SIG-M5 treated with dmso at 0.1 percent for 504 hours (cell line): Measurements from ENCODE around the gene ANKRD66.
"Not testable (repeated sequence)": the region's sequence is repeated elsewhere in the genome, so short reads cannot be mapped to it uniquely, and the experiment has no call there.

ENCODE experiments used
- DNase-seq: peaks from one replicate; lab custom pipeline; 2025; ENCODE audit not compliant: unreplicated experiment; lab: John Stamatoyannopoulos, UW

The ANKRD66 gene

DNA sequence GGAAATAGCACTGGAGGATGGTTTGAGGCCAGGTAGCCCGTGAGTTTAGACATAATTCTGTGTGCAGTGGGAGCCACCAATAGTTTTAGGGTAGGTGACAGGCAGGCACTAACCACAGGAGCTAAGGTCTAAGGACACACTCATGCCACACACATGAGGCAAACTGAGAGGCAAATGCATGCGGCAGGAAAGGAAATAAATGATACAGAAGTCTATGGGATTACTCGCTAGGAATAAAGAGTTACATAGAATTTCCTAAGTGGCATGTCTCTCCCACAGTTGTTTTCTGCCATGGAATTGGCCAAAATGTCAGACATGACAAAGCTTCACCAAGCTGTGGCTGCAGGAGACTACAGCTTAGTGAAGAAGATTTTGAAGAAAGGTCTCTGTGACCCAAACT, 4.9 kb downstream of the ANKRD66 start:
- no peak for DNase-seq

- no peak for DNase-seq
Observed at GRCh38 chr6:46755865-46756264, 9.1 kb downstream of the ANKRD66 start.

DNA sequence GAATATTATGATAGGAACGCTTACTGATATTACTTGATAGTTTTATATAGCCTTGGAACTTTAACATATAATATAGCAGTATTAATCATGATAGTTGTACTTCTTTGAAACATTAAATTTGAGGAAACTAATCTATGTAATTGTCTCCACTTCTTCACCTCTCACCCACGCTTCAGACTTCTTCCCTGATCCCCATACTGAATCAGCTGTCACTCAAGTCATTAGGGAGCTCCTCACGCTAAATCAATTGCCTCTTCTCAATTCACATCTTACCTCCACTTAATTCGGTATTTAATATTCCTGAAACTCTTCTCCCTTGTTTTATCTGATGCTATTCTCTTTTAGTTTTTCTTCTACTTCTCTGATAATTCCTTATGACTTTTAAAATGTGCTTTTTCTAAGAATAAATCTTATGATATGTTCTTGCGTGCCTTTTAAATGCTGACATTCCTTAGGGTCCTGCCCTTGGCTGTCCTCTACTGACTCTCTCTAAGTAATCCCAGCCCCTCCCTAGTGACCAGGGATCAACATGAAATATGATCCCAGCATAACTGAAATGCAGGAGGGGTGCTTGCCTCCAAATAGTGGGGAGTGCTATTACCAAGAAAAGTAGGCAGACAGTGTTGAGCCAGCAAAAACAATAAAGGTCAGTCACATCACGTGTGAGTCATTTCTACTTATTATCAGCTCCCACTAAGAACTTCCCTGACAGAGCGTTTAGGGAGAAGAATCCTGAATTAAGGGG, 9.9 kb downstream of the ANKRD66 start:
- DNase-seq, result no peak

DNA sequence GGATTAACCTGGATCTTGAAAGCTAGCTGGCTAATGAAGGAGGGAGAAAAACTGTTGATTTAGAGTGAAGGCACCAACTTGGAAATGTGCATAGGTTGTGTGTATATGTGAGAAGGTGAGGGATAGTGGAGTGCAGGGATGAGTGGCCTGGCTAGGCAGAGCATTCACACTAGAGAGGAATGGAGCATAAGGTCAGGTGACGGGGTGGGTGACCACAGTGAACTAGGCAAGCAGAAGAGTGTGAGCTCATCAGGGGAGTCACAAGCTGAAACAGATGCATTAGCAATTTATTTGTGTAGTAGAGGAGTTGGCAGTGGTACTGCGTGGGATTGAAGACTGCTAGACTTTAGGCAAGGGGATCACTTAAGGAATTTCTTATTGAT, 10.5 kb downstream of the ANKRD66 start:
- no peak for DNase-seq

GRCh38 chr6:46758960-46759753, 12.4 kb downstream of the ANKRD66 start:
- no peak for DNase-seq

DNA sequence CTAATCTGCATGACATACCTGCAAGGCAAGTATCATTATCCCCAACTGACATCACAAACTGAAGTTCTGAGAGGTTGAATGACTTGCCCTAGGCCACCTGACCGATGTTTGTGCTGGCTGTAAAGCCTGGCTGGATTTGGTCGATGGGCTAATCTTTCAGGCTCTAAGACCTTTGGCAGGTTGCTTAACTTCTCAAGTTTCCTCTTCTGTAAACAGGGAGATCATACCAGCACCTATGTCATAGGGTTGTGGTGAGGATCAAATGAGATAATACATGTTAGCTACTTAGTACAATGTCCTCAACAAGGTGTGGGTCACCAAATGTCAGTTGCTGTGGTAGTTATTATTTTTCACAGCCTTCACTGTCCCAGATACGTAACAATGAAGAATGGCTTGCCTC, 14.2 kb downstream of the ANKRD66 start:
- DNase-seq, result no peak

DNA sequence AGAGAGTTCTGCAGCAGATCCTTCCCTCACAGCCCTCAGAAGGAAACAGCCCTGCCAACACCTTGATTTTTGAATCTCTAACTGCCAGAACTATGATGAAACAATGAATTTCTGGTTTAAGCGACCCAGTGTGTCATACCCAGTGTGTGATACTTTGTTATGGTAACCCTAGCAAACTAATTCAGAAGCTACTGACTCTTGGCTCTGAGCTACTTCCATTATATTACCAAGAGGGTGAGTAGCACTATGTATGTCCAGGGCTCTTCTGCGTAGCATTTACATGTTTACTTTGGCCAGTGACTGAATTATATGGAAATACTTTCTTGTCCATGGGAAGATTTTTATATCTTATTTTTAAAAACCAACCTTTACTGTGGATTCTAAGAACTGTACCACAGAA, 16.7 kb downstream of the ANKRD66 start:
- no peak for DNase-seq

GRCh38 chr6:46764280-46764679, 17.5 kb downstream of the ANKRD66 start:
- not testable (repeated sequence) for DNase-seq

DNA sequence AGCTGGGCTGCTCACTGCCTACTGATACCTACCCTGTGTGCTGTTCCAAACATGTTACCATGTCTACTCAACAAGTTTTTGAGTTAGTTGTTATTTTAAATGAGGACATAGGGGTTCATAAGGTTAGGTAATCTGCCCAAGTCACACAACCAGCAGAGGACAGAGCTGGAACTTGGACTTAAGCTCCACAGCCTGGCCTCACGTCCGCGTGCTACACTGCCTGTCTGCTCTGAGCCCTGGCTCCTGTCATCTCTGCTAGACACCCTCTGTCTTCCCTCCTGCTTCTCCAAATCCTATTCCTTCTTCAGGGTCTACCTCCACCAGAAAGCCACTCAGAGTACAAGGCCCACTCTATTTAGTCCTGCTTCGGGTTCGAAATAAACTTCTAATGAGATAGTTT, 18.2 kb downstream of the ANKRD66 start:
- DNase-seq, result no peak

DNA sequence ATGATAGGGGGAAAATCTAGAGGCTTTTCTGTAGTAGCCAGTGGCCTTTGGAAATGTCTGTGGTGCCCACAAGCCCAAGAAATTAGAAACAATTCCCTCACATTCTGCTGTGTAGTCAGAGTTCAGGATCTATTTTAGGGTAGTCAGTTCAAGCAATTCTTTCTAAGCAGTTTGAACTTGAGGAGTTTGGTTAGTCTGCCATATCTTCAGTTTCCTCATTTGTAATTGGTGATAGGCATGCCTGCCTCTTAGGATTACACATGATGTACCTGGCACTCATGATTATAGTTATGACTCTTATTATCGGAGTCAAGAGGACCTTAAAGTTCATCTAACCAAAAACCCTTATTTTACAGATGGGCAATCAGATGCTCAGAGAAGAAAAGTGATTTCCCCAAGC, 25.3 kb downstream of the ANKRD66 start:
- DNase-seq, result peak; percentile 17

- DNase-seq, result peak; percentile 95
Observed at GRCh38 chr6:46772762-46773161, 26.0 kb downstream of the ANKRD66 start.

- peak; percentile 65 for DNase-seq
Observed at GRCh38 chr6:46773201-46773855, 26.6 kb downstream of the ANKRD66 start.

GRCh38 chr6:46774736-46775135, 28.0 kb downstream of the ANKRD66 start:
- not testable (repeated sequence) for DNase-seq

DNA sequence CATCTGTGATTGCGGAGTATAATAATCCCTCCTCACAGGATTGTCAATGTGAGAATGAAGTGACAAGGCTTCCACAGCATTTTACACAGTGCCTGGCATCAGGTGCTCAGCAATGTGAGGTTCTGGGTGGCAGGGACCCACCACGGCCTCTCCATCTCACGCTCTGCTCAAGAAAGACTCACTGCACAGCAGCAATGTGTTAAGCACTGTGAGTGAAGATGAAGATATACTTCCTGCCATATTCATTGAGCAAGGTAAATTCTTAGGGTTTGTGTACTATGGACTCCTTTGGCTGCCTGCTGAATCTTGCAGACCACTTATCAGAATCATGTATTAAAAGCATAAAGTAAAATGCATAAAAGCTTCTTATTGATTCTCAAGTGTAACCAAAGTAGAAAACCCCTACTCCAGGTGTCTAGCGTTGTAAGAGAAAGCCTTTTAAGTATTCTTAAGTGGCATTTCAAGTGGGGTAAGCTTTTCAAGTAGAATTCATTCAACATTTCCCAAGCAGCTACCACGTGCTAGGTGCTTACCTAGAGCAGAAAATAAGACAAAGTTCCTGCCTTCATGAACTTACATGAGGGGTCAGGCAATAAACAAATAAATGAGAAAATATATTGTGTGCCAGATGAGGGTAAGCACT, 29.5 kb downstream of the ANKRD66 start:
- no peak for DNase-seq

DNA sequence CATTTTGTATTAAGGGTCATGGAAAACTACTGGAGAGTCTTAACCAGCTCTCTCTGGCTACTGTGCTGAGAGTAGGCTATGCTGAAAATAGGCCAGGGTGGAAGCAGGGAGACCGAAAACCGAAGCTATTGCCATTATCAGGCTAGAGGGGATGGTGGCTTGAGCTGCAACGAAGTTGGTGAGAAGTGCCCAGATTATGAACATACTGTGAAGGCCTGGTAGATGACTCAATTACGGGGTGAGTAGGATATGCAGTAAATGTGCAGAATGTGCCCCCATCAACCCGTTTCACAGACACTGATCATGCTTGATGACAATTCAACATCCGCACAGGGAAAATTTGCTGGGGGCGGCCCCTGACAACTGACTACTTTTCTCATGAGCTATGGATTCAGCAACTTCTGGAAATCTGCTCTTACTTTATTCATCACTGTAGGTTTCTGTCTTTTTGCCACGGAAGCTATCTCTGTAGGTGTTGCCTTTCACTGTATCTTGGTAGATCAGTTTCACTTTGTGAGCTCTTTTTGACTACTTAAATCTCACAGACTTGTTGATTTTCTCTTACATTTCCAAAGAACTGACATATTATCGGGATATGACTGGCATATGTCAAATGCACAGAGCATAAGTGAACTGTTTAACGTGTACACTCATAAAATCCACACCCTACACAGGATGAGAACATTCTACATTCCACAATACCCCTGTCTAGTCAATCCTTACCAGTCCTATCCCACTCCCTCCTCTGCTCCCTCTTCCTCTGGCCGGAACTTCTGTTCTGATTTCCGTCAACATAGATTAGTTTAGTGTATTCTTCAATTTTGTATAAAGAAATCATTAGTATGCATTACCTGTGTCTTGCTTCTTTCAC, 31.0 kb downstream of the ANKRD66 start:
- DNase-seq, result no peak

GRCh38 chr6:46781478-46782378, 35.0 kb downstream of the ANKRD66 start:
- DNase-seq, result peak; percentile 70

DNA sequence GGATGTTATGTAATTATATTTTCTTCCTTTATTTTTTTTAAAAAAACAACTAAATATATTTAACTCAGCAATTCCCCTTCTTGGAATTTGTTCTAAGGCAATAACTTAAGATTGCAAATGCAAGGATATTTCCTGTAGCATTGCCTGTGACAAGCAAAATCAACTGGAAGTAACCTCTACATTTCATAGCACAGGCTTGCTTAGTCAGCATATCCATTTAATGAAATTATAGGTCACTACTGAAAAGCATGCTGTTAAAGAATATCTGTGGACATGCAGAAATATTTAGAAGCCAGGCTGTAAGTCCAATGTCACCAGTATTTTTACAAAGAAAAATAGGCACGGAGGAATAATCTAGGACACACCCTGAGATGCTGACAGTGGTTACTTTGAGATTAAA, 37.8 kb downstream of the ANKRD66 start:
- DNase-seq, result no peak

- DNase-seq, result no peak
Observed at GRCh38 chr6:46787871-46788540, 41.3 kb downstream of the ANKRD66 start.

DNA sequence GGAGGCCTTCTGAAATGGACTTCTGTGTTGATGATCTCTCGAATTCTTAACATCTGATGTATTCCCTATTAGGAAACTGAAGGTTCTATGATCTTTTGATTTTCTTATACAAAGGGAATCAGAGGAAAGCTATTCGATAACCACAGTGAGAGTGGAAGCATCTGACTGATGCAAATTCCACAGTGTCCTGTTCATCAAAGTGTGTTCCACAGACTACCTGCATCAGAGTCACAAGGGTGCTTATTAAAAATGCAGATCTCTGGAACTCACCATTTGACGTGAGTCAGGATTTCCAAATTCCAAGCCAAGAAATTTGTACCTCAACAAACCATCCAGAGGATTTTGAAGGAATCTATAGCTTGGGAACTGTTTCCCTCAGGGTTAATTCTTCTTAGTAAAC, 42.1 kb downstream of the ANKRD66 start:
- no peak for DNase-seq
